Choroid plexus epithelial cell (primary cell): ENCODE data around the gene GPALPP1.

Source experiments
- DNase-seq: peaks from one replicate; pipeline ENCODE4 v3.0.0-alpha.2; 2010; ENCODE audit warnings: low read depth
- H3K4me3 ChIP-seq: 2 replicates; pipeline ENCODE4 v1.5.1; 2011; ENCODE audit warnings: low read depth, mild to moderate bottlenecking, control low read depth, low read length, moderate library complexity
- CTCF ChIP-seq: conservative IDR thresholded peaks from 2 replicates; pipeline ENCODE4 v1.5.1; 2011; ENCODE audit warnings: low read depth, mild to moderate bottlenecking, control low read depth, inconsistent platforms, low read length, moderate library complexity

The GPALPP1 gene

GRCh38 chr13:45047394-45048310 lies 58.3 kb downstream of the GPALPP1 start:
- peak; percentile 91 for TF ChIP-seq CTCF
- H3K4me3 ChIP-seq: peak overlapping the region; percentile 62
- DNase-seq: peak; percentile 89

GRCh38 chr13:45048890-45049407 lies 59.6 kb downstream of the GPALPP1 start:
- no peak for DNase-seq
- no peak overlapping the region for H3K4me3 ChIP-seq
- TF ChIP-seq CTCF: no peak

- TF ChIP-seq CTCF: no peak
- no peak overlapping the region for H3K4me3 ChIP-seq
- no peak for DNase-seq
Measured at GRCh38 chr13:45049478-45049877, 60.1 kb downstream of the GPALPP1 start.

GRCh38 chr13:45051315-45051714 lies 62.0 kb downstream of the GPALPP1 start:
- DNase-seq: no peak
- TF ChIP-seq CTCF: no peak
- H3K4me3 ChIP-seq: no peak overlapping the region

GRCh38 chr13:45055198-45055901 lies 66.0 kb downstream of the GPALPP1 start:
- DNase-seq: peak; percentile 90
- no peak overlapping the region for H3K4me3 ChIP-seq
- no peak for TF ChIP-seq CTCF

GRCh38 chr13:45055902-45056648 lies 66.7 kb downstream of the GPALPP1 start:
- no peak for TF ChIP-seq CTCF
- no peak overlapping the region for H3K4me3 ChIP-seq
- peak; percentile 32 for DNase-seq
